SKM-1 treated with dmso at 0.1 percent for 144 hours (cell line): ENCODE measurements around the gene JAG1.

Experiments used
- DNase-seq: peaks from one replicate; lab custom pipeline; 2025; ENCODE audit not compliant: unreplicated experiment; lab: John Stamatoyannopoulos, UW

Gene JAG1

GRCh38 chr20:10654250-10654610 is 19.6 kb downstream of the JAG1 start:
- DNase-seq = no peak

- DNase-seq = no peak
These were observed 20.1 kb downstream of the JAG1 start for GRCh38 chr20:10653599-10654249.

DNA sequence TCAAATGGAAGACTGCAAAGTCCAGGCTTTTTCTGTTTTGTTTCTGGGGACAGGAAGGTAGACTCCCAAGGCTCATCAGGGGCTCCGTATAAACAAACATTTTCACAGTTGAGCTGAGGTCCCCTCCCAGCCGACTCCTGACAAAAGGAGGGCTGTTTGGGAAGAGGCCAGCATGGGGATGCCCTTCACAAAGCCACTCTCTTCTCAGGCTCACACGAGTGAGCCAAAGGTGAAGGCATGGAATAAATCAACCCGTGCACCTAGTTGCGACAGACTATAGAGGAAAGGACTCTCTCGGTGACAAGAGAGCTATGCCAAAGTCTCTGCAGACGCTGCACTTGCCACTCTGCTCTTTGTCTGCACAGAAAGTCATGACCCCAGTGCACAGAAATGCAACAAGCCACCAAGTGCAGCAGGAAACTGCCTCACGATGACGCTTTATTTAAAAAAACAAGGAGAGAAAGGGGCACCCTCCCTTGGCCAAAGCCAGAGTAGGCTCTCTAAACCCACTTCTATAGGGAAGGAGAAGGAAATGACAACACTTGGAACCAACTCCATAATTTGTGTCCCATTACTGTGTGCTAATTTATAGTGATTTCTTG is 21.0 kb downstream of the JAG1 start:
- DNase-seq = no peak

DNA sequence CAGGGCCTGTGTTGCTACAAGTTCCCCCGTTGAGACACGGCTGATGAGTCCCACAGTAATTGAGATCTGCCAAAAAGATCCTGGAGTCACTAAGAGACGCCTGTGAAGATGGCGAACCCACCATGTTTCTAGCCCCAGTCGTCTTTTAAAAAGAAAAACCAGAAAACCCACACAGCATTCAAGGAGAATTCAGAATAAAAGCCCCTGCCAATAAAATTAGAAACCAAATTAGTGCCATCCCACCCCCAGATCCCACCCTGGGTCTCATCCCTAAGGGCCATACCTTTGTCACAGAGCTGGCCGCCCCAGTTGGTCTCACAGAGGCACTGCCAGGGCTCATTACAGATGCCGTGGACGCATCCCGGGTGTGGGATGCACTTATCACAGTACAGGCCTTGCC is 21.6 kb downstream of the JAG1 start:
- no peak for DNase-seq

GRCh38 chr20:10651227-10651990 is 22.4 kb downstream of the JAG1 start:
- DNase-seq = no peak

DNA sequence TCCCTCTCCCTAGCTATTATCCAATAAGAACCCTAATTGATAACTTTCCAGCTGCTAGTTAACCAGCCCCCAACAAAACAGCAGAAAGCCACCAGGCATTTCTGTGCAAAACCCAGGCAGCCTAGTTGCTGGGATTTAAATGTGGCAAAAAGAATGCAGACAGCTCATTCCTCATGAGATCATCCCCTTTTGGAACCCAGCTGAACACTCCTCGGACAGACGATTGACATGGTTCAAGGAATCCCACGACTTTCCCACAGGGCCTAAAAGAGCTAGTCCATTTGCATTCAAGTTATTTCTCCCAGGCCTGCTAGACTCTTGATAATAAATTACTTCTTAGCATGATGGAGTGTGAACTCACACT is 24.0 kb downstream of the JAG1 start:
- no peak for DNase-seq

DNA sequence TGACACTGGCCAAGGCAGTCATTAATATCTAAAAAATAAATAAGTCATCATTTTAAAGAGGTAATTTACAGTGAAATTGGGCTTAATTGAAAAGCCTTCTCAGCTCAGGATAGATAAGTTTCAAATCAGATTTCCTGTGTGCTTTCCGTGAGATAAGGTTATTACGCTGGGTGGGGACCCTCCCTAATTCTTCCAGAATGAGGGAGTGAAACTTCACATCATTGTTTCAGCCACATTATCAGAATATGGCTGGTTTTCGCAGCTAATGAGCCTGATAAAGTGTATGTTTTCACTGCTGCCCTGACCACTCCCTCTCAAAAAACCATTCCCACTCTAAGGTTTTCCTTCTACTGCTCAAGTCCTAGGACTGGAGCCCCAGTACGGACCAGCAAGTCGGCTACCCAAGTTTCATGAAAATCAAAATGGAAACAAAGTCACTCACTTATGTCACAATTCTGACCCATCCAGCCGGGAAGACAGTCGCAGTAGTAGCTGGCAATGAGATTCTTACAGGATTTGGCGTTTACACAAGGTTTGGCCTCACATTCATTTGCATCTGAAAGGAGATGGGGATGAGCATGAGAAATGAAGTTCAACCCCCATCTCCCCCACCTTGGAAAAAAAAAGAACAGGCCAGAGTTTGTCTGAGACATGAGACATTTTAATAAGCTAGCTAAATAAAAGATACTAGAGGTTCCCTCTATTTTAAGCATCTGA is 24.6 kb downstream of the JAG1 start:
- DNase-seq = no peak

DNA sequence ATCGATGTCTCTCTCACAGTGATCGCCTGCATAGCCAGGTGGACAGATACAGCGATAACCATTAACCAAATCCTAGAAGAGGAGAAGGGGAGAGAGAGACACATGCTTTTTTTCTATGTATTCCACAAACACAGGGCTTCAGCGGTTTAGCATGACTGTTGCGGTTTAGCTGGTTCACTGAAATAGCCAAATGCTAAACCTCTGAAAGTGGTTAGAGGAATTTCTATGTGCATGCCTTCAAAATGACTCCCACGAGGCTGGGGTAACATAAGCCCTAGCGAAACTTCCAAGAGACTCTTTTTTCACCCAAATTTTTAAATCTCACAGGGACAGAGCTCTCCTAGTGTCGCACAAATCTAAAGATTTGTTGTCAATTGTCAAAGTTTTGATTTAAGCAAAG is 25.1 kb downstream of the JAG1 start:
- no peak for DNase-seq

DNA sequence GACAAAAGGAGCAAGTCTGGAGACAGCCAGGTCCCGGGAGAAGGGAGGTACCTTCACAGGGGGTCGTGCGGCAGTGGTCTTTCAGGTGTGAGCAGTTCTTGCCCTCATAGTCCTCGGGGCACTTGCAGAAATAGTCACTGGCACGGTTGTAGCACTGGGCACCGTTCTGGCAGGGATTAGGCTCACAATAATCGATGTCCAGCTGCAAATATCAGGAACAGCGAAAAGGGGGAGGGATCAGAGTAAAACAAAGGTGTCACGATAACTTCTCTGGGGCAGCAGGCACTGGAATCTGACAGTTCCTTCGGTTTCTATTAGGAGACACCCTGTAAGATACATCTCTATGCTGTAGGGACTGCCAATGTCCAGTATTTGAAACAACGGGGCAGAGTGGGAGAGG is 25.9 kb downstream of the JAG1 start:
- no peak for DNase-seq

DNA sequence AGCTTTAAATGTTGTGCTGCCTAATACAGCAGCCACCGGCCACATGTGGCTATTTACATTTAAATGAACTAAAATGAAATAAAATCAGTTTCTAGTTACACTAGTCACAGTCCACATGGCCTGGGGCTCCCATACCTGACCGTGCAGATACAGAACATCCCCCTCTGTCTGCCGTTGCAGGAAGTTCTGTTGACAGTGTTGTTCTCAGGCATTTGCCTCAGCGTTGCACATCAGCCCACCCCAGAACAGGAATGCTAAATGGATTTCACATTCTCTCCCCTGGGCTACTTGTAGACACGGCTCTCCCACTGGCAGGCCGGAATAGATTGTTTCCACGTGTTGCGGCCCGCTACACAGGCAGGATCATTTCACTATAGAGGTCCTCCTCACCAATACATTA is 26.3 kb downstream of the JAG1 start:
- no peak for DNase-seq

DNA sequence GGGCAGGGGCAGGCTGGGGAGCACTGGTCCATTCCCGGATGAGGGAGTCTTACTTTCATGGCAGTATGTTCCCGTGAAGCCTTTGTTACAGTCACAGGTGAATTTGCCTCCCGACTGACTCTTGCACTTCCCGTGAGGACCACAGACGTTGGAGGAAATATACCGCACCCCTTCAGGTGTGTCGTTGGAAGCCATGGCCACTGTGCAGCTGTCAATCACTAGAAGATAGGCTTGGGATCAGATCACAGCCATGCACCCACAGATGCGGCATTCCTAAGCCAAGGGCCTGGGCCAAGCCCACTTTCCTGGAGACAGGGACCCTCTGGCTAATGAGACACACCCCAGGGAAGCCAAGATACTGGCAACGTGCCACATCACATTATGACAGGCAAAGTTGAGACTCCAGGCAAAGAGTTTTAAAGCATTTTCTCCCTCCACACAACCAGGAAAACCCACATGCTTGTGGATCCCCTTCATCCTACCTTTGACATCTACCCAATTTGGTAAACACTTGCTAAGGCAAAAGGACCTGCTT is 26.8 kb downstream of the JAG1 start:
- DNase-seq = no peak

DNA sequence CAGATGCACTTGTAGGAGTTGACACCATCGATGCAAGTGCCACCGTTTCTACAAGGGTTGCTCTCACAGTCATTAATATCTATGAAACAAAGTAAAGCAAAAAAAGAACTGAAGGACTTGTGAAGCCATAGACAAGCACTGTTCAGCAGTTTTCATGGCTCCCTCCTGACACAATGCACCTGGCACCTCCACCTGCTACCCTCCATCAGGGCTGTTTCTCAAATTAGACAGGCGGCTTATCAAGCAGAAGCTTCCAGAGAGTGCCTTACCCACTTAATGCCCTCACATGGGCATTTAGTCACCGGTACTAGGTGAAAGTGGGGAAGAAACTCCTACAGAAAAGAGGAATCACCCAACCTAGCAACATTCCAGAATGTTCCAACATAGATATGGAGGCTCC is 27.8 kb downstream of the JAG1 start:
- no peak for DNase-seq

- DNase-seq = no peak
These were observed 28.6 kb downstream of the JAG1 start for GRCh38 chr20:10645205-10645570.

DNA sequence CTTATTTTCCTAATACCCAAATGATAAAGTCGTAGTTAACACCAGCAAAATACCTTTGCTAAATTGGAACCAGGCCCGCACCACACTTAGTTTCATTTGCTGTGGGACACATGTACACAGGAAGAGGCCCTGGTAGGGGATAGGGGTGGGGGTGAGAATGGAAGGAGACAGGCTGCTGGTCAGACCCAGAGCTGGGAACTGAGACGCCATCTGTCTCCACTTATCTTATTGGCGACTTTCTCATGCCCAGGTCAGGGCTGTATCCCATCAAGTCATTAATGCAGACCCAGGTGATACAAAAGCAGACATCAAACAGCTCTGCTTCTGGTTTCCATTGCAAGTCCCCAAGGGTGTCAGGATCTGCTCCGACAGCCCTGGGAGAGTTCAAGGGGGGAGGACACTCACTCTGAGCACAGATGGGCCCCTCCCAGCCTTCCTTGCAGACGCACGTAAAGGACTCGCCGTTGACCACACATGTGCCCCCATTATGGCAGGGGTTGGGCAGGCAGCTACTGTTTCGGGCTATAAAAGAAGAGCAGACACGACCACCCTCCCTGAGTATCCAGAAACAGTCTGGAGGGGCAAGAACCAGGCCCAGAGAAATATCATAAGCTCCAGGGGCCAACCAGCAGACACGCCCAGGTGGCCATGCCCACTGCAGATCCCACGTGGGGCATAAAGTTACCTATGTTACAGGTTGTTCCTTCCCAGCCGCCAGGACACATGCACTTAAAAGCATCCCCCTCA is 29.2 kb downstream of the JAG1 start:
- no peak for DNase-seq

GRCh38 chr20:10643560-10643873 is 30.3 kb downstream of the JAG1 start:
- DNase-seq = no peak

DNA sequence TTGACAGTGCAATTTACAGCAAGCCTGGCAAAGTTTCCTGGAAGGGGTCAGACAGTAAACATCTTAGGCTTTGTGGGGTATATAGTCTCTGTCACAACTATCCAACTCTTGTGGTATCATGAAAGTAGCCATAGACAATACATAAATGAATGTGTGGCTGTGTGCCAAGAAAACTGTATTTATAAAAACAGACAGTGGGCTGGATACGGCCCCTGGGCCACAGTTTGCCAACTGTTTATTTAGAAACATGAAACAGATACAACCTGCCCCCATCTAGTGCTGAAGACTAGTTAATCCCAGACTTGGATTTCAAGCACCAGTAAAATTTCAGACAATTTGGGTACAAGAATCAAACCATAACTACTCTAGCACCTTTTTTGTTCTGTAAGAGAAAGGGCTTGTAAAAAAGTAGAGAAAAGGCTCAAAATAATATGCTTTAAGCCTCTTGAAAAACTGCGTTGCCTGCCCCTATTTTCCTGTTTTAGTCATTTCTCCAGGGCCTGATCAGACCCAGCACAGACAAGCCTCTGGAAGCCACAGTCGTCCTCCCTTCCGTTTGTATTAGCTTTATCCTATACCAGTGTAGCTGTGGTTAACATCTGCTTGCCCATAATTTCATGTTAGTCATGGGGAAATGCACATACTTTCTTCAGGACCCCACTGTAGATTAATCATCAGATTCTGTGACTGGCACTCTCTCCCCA is 30.8 kb downstream of the JAG1 start:
- DNase-seq = no peak

DNA sequence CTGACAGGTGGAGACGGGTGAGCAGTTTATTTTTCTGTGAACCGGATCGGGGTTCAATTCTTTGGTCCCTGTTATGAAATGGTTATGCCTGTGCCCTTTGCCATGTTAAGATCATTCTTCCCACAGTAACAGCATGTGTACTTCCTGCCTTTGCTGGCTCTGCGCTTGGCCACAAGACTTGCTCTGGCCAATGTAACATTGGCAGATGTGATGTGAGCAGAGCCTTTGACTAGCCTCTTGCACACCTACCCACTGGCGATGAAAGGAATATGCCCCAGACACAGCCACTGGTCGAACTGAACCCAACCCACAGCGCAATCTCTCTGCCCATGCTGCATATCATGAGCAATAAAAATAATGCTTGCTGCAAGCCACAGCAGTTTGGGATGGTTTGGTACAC is 31.9 kb downstream of the JAG1 start:
- DNase-seq = no peak

- no peak for DNase-seq
These were observed 32.3 kb downstream of the JAG1 start for GRCh38 chr20:10641467-10641866.

DNA sequence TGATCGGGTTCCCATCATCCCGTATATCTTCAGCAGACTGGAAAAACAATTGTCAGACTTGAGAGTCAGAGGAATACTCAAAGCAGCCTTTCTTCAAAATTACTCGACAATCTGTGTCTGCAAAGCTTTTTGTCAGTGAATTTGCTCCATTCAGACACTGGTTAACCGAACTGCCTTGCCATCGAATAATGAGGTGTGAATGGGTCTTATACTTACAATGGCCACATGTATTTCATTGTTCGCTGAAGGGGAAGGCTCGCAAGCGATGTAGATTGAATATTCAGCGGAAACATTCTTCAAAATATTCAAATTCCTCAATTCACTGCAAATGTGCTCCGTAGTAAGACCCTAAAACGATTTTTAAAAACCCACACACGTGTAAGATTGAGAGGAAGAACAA is 32.9 kb downstream of the JAG1 start:
- DNase-seq = no peak

- no peak for DNase-seq
These were observed 33.9 kb downstream of the JAG1 start for GRCh38 chr20:10639737-10640556.
